ENCODE results near the gene PPDPF. TPM values are rescaled to one million over a fixed set of nuclear protein-coding genes. Genes with fewer than 3 reads are reported as not detected.

The PPDPF gene
- total RNA-seq, 1 experiment from 2014 or later: 149 TPM

DNA sequence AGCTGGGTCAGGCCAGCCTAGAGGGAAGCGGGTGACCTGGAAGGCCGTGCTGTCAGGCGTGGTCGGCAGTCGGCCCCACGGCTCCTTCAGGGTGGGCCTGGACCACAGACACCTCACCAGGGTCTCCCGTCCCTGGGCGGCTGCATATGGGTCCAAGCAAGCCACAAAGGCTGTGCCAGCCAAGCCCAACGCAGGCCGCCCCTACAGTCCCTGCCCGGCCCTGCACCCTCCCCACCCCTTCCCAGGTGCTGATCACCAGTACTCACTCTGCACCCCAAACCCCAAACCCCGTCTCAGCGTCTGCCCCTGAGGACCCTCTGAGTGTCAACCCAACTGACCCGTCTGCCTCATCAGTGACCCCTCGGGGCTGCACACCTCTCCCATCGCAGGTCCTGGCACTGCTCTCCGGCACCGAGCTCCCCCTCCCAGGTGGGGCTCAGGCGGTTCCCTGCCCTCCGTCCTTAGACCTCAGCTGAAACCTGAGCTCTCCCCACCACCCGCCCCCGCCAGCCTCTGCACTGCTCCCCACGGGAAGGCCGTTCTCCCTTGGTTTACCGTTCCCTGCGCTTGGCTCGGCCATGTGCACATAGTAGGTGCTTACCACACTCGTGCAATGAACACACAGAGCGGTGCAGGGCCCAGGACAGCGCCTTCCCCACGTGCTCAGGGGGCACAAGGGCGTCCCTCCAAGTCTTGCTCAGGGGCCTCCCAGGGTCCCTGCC is 1.5 kb upstream of the PPDPF start:
- no peak overlapping the region for H3K4ac ChIP-seq (ENCODE audit: low read depth, low read length)
- H3K27me3 ChIP-seq (ENCODE audit: insufficient read depth, low read length): no peaks in the 10 kb centered on the region
- peak overlapping the region; percentile 72 for H3K4me2 ChIP-seq (ENCODE audit: insufficient read depth, insufficient read length, low read length)
- no peak overlapping the region for H3T11ph ChIP-seq (ENCODE audit: low read length)
- no peak overlapping the region for H2BK12ac ChIP-seq (ENCODE audit: insufficient read length, low read depth, low read length)
- H3K56ac ChIP-seq (ENCODE audit: insufficient read length, low read depth, low read length): no peak overlapping the region
- H3K18ac ChIP-seq (ENCODE audit: insufficient read length, low read depth, low read length): peak overlapping the region; percentile 39
- Mint-ChIP-seq H3K9me3 (peaks cover 7 to 21% of the 10 kb centered on the region in 2 experiments; a peak in 4 of 5 replicates), H3K4me1 (peaks cover 2 to 25% of the 10 kb centered on the region in 2 experiments; a peak in 2 of 4 replicates), H3K27ac (no peak overlapping the region), H3K4me3 (peak overlapping the region; percentile 63 to 85), H3K27me3 (ENCODE audit: low read depth) (peaks cover 19% of the 10 kb centered on the region), H3K36me3 (ENCODE audit: insufficient read depth in 1 of 3, low read depth in 3 of 3) (peaks cover 16 to 50% (median 22%) of the 10 kb centered on the region in 3 experiments; a peak in 6 of 7 replicates)
- DNase-seq: peak; percentile 41
- no peak overlapping the region for H2BK5ac ChIP-seq (ENCODE audit: insufficient read length, low read length)
- no peak overlapping the region for H2BK15ac ChIP-seq (ENCODE audit: low read depth, low read length)
- WGBS (ENCODE audit: extremely low coverage, insufficient read length, low lambda C conversion rate): no CpG with 5 or more reads among the region's 32 CpGs
- peak overlapping the region; percentile 78 for H3K14ac ChIP-seq (ENCODE audit: insufficient read depth, low read length)
- no peaks in the 10 kb centered on the region; the same call in 1 of the 2 replicates for H3K4me1 ChIP-seq (ENCODE audit: insufficient read depth, low read length)
- TF ChIP-seq, protein P1, sequence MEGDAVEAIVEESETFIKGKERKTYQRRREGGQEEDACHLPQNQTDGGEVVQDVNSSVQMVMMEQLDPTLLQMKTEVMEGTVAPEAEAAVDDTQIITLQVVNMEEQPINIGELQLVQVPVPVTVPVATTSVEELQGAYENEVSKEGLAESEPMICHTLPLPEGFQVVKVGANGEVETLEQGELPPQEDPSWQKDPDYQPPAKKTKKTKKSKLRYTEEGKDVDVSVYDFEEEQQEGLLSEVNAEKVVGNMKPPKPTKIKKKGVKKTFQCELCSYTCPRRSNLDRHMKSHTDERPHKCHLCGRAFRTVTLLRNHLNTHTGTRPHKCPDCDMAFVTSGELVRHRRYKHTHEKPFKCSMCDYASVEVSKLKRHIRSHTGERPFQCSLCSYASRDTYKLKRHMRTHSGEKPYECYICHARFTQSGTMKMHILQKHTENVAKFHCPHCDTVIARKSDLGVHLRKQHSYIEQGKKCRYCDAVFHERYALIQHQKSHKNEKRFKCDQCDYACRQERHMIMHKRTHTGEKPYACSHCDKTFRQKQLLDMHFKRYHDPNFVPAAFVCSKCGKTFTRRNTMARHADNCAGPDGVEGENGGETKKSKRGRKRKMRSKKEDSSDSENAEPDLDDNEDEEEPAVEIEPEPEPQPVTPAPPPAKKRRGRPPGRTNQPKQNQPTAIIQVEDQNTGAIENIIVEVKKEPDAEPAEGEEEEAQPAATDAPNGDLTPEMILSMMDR (conservative IDR thresholded peaks at IDR 0.05): peak; percentile 10; the same call in 1 of the 3 replicates
- no peak overlapping the region for H2BK20ac ChIP-seq (ENCODE audit: low read depth, low read length, poor library complexity, severe bottlenecking)
- H2BK120ac ChIP-seq (ENCODE audit: low read depth, low read length, poor library complexity, severe bottlenecking): no peak overlapping the region
- no peaks in the 10 kb centered on the region for H4K20me1 ChIP-seq (ENCODE audit: control insufficient read depth, insufficient read depth, insufficient read length)
- peak overlapping the region; percentile 64 for H4K5ac ChIP-seq (ENCODE audit: insufficient read length, low read depth, low read length)
- H3K27ac ChIP-seq (ENCODE audit: insufficient read length, low read depth, low read length): no peak overlapping the region
- peaks cover 10% of the 10 kb centered on the region for H3K23me2 ChIP-seq (ENCODE audit: insufficient read length, low read depth, low read length, poor library complexity, severe bottlenecking)
- H4K91ac ChIP-seq (ENCODE audit: insufficient read length, low read depth, low read length): no peak overlapping the region
- H3K9me3 ChIP-seq (ENCODE audit: control insufficient read depth, low read depth, low read length): no peaks in the 10 kb centered on the region
- H2AK5ac ChIP-seq (ENCODE audit: insufficient read length, low read length): no peak overlapping the region
- no peak overlapping the region for H2AFZ ChIP-seq (ENCODE audit: low read length)
- peaks cover 4% of the 10 kb centered on the region for H3K79me1 ChIP-seq (ENCODE audit: insufficient read depth, low read depth, low read length, poor library complexity, severe bottlenecking)
- no peak overlapping the region for H3K23ac ChIP-seq (ENCODE audit: insufficient read length, low read depth, low read length)
- H3K79me2 ChIP-seq (ENCODE audit: insufficient read depth, low read length): no peaks in the 10 kb centered on the region; the same call in 1 of the 2 replicates
- no peak overlapping the region for H3K9ac ChIP-seq (ENCODE audit: extremely low read depth, insufficient read length, low read length)
- no peak overlapping the region for H4K8ac ChIP-seq (replicated peaks; ENCODE audit: insufficient read length, low read depth, low read length)
